ENCODE results near the gene GJA4.

GJA4 gene

DNA sequence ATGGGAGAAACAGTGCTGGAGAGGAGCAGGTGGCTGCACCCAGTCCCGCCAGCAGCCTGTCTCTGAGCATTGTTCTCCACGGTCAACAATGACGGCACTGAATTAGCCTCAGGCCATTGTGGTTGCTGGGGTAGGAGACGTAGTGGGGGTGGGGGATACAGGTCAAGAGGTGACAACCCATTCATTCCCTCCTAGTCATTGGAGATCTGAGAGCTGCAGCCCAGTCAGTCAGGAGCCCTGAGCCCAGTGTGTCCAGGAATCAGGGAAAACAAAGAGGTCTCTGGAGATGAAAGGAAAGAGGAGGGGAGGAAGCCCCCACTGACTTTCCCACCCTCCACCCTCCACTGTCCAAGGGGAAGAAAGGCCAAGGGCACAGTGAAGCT lies 51.4 kb downstream of the GJA4 start:
- no peak for DNase-seq (ENCODE audit: low read depth)
- no peak for TF ChIP-seq MYC (IDR thresholded peaks at IDR 0.05; ENCODE audit: low read depth, low read length)
- TF ChIP-seq, protein P1, sequence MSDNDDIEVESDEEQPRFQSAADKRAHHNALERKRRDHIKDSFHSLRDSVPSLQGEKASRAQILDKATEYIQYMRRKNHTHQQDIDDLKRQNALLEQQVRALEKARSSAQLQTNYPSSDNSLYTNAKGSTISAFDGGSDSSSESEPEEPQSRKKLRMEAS (IDR thresholded peaks at IDR 0.05; ENCODE audit: low read depth, low read length), result no peak
- no peak for TF ChIP-seq POLR2A (IDR thresholded peaks at IDR 0.05; ENCODE audit: extremely low read depth, insufficient read length)
- TF ChIP-seq, protein P2, sequence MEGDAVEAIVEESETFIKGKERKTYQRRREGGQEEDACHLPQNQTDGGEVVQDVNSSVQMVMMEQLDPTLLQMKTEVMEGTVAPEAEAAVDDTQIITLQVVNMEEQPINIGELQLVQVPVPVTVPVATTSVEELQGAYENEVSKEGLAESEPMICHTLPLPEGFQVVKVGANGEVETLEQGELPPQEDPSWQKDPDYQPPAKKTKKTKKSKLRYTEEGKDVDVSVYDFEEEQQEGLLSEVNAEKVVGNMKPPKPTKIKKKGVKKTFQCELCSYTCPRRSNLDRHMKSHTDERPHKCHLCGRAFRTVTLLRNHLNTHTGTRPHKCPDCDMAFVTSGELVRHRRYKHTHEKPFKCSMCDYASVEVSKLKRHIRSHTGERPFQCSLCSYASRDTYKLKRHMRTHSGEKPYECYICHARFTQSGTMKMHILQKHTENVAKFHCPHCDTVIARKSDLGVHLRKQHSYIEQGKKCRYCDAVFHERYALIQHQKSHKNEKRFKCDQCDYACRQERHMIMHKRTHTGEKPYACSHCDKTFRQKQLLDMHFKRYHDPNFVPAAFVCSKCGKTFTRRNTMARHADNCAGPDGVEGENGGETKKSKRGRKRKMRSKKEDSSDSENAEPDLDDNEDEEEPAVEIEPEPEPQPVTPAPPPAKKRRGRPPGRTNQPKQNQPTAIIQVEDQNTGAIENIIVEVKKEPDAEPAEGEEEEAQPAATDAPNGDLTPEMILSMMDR (IDR thresholded peaks at IDR 0.05; ENCODE audit: low read depth, low read length), result no peak
- H3K4me3 ChIP-seq (ENCODE audit: low read depth, low read length), result no peak overlapping the region

Measured in NB4 (cell line).